Activated T-cell treated with anti-CD3 and anti-CD28 coated beads, Interleukin-2, amount 50 U/mL, for 72 hours (primary cell): Measurements from ENCODE around the gene RCC2. TPM values are rescaled to one million over a fixed set of nuclear protein-coding genes. Genes with fewer than 3 reads are reported as not detected.
"Not testable (repeated sequence)": the region's sequence is repeated elsewhere in the genome, so short reads cannot be mapped to it uniquely, and the experiment has no call there.

Experiments used
- ATAC-seq, 2 donors: fragments of 150-1000 bp; cut with Tn5 transposase; replicated peaks in 1 of 2; 2 replicates each; pipeline ENCODE4 v1.10.0; 2021; ENCODE audit warnings: moderate library complexity in 2 of 2, mild to moderate bottlenecking in 1 of 2
- DNase-seq, 2 donors: peaks; one replicate each; pipeline ENCODE4 v3.0.0; 2021 to 2022; ENCODE audit warnings: mixed read lengths in 1 of 2
- H3K27ac Mint-ChIP-seq: one replicate; pipeline ENCODE4 v1.8.0; 2022; ENCODE audit warnings: mild to moderate bottlenecking, moderate library complexity, mixed read lengths
- H3K27me3 Mint-ChIP-seq: one replicate; pipeline ENCODE4 v1.8.0; 2022; ENCODE audit warnings: low read depth, mixed read lengths
- H3K36me3 Mint-ChIP-seq, 2 donors: one replicate each; pipeline ENCODE4 v1.8.0; 2022; ENCODE audit warnings: mixed read lengths in 2 of 2, mild to moderate bottlenecking in 1 of 2; ENCODE audit not compliant: insufficient read depth in 2 of 2
- H3K4me1 Mint-ChIP-seq: one replicate; pipeline ENCODE4 v1.8.0; 2022; ENCODE audit warnings: low read depth, mixed read lengths
- H3K4me3 Mint-ChIP-seq, 2 donors: one replicate each; pipeline ENCODE4 v1.8.0; 2022; ENCODE audit warnings: mild to moderate bottlenecking in 2 of 2, mixed read lengths in 2 of 2, moderate library complexity in 2 of 2
- H3K9me3 Mint-ChIP-seq, 2 donors: one replicate each; pipeline ENCODE4 v1.8.0; 2022; ENCODE audit warnings: mixed read lengths in 2 of 2
- total RNA-seq, 2 donors: library from RNA; stranded (reverse); gene quantifications; one replicate each; pipeline ENCODE4 v1.2.3, GENCODE V29; 2022

RCC2 gene
- total RNA-seq, 2 donors from 2014 or later: 217 to 272 TPM

DNA sequence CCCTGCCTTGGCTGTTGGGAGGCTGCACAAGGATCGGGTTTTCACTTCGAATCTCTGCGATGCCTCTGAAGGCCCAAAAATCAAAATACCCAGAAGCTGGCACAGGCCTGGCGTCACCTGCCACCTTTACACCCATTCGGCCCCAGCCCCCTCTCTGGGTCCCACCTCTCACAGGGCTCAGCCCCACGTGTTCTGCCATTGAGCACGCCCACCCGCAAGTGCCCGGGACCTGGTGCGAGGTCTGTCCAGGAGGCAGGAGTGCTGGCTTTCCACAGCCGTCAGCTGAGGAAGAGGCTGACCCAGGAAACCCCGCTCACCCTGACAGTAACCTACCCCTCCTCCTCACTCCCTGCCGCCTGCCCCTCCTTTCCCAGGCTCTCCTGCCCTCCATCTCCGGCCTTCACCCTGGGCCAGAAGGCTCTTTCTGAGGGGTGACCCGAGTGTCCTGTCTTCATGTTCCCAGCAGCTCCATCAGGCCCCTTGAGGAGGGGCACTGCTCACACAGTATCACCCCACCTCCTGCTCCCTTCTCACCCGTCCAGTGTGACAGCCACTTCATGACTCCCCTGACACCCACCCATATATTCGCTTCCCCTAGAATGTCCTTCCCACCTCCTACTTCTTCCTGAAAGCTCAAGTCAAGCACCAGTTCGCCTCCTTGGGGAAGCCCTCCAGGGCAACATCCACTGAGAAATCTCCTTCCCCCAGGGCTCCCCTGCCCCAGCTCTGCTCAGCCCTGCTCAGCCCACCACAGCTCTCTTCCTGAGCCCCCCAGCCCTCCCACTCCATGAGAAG lies 13.5 kb downstream of the RCC2 start:
- Mint-ChIP-seq H3K9me3 (no peaks in the 10 kb centered on the region), H3K27ac (no peak overlapping the region), H3K4me1 (peaks cover 23% of the 10 kb centered on the region), H3K27me3 (no peaks in the 10 kb centered on the region), H3K4me3 (no peak overlapping the region), H3K36me3 (peaks cover 8 to 47% of the 10 kb centered on the region in 2 donors)
- DNase-seq: no peak
- ATAC-seq: peak in 1 of 2 donors; percentile 28

DNA sequence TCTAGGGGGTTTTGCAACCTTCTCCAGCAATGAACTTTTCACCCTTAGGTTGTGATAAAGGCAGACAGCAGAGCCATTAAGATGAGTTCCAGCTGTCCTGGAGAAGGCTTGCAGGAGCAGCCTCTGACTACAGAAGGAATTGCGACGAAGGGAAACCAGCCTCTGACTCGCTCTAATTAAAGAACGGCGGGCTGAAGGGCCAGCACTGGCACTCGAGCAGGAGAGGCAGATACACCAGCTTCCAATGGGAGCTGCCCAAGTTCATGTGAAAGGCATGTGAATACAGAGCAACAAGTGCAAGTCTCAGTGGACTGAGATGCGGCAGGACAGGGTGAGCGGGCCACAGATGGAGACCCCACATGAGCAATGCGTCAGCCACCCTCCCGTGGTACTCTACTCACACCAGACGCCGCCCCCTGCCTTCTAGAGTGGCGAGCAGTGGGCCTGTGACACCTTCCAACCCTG lies 15.7 kb downstream of the RCC2 start:
- DNase-seq: no peak
- H3K9me3 Mint-ChIP-seq: no peaks in the 10 kb centered on the region
- peaks cover 12 to 54% of the 10 kb centered on the region in 2 donors for H3K36me3 Mint-ChIP-seq
- H3K27ac Mint-ChIP-seq: no peak overlapping the region
- H3K4me1 Mint-ChIP-seq: peaks cover 23% of the 10 kb centered on the region
- ATAC-seq: no peak
- no peaks in the 10 kb centered on the region for H3K27me3 Mint-ChIP-seq
- no peak overlapping the region for H3K4me3 Mint-ChIP-seq

DNA sequence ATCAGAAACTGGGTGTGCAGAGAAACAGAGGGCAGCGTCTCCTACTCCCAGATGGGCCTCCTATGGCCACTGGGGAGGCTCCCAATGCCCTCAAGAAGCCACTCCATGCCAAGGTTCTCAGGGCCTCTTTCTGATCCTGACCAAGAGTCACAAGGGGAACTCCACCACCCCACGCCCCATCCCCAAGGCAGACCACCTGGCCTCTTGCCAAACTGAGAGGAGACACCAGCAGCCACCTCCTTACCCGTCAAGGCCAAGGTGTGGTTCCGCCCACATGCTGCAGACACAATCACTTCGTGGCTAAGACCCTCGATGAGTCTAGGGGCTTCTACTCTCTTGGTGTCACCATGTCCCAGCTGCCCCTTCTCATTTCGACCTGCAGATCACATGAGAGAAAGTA lies 17.0 kb downstream of the RCC2 start:
- H3K9me3 Mint-ChIP-seq: no peaks in the 10 kb centered on the region
- DNase-seq (no peak), ATAC-seq (no peak)
- peaks cover 10 to 59% of the 10 kb centered on the region in 2 donors for H3K36me3 Mint-ChIP-seq
- H3K4me1 Mint-ChIP-seq: peaks cover 23% of the 10 kb centered on the region
- no peaks in the 10 kb centered on the region for H3K27me3 Mint-ChIP-seq
- peak overlapping the region; percentile 40 for H3K27ac Mint-ChIP-seq
- H3K4me3 Mint-ChIP-seq: no peak overlapping the region

DNA sequence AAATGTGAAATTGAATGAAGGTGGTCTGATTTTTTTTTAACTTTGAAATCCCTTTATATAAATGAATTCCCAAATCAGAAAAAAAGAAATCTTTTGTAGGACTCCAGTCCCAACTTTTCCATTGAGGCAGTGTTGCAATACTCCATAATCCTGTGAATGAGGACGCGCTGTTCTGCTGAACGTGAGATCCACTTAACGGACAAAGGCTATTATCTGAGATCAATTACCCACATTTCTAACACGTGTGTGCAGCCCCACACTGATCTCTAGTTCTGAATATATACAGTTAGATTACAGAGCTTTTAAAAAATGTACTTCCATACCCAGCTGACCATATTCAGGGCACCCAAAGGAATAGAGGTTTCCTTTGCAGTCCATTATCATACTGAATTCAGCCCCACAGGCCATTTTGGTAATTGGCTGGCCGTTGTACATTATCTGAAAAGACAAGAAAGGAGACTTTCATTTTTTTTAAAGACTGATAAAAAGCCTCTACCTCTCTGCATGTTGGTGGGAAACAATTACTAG lies 19.0 kb downstream of the RCC2 start:
- Mint-ChIP-seq H3K27ac (no peak overlapping the region), H3K36me3 (peaks cover 8 to 58% of the 10 kb centered on the region in 2 donors), H3K4me1 (peaks cover 15% of the 10 kb centered on the region), H3K9me3 (no peaks in the 10 kb centered on the region), H3K4me3 (no peak overlapping the region), H3K27me3 (no peaks in the 10 kb centered on the region)
- ATAC-seq (no peak), DNase-seq (no peak)

DNA sequence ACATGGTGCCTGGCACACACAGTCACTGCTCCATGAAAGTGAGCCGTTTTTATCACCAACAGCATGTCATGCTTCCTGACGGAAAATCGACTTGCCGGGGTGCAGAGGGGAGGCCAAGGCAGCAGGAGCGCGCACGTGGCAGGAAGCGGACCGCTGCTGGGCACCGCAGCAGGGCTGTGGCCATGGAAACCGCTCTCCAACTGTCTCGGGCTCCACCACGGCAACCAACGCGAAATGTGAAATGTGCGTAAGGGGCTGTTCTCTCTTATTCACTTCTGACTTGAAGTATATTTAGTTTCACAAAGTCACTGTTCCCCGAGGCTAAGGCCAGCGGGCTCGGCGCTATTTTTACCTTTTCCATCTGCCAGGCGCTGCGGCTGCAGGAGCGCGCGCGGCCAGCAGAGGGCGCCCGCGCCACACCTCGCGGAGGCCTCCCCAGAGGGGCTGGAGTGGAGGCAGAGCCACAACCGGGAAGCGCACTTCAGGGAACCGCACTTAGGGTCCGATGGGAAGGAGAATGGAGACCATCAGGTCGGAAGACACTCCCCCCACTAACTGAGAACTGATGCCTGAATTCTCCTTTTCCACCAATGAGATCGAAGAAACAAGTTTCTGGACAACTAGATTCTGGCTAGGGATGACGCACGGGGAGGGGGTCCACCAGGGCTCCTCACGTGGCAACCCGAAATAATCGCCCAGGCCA lies 19.7 kb downstream of the RCC2 start:
- Mint-ChIP-seq H3K9me3 (no peaks in the 10 kb centered on the region), H3K4me1 (peaks cover 15% of the 10 kb centered on the region), H3K27ac (no peak overlapping the region), H3K36me3 (peaks cover 9 to 60% of the 10 kb centered on the region in 2 donors), H3K27me3 (no peaks in the 10 kb centered on the region), H3K4me3 (no peak overlapping the region)
- peak; percentile 63 to 75 for ATAC-seq
- peak; percentile 56 to 74 for DNase-seq

DNA sequence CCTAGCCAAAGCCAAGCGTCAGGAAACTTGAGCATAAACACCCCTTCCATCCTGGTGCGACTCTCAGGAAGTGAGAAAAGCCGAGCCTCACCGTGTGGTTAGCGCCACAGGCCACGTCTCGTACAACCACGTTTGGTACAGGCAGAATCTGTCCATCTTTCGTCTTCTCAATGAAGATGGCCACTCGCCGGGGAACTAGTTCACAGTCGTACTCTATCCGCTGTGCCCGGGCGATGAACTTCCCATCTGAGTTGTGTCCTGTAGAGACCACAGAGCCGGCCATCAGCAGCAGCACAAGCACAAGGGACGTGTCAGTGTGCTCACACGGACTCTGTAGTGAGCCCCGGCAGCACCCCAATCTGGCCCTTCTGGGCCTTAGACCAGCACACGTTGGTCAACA lies 23.1 kb downstream of the RCC2 start:
- DNase-seq: no peak
- Mint-ChIP-seq H3K9me3 (no peaks in the 10 kb centered on the region), H3K4me3 (no peak overlapping the region), H3K36me3 (peaks cover 14 to 48% of the 10 kb centered on the region in 2 donors), H3K4me1 (no peaks in the 10 kb centered on the region), H3K27me3 (no peaks in the 10 kb centered on the region), H3K27ac (no peak overlapping the region)
- no peak for ATAC-seq

DNA sequence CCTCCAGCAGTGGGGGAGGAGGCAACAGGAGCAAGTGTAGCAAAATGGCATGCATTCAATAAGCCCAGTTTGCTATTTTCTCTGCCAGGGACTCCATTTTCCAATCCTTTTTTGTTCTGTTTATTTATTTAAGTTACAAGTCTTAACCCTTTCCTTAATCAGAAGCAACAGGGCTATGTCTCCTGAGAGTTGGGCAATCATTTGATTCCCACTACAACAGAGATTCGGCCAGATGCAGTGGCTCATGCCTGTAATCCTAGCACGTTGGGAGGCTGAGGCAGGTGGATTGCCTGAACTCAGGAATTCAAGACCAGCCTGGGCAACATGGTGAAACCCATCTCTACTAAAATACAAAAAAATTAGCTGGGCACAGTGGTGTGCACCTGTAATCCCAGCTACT lies 25.5 kb downstream of the RCC2 start:
- ATAC-seq (no peak), DNase-seq (no peak)
- Mint-ChIP-seq H3K36me3 (peaks cover 13 to 49% of the 10 kb centered on the region in 2 donors), H3K9me3 (no peaks in the 10 kb centered on the region), H3K27me3 (no peaks in the 10 kb centered on the region), H3K27ac (no peak overlapping the region), H3K4me1 (no peaks in the 10 kb centered on the region), H3K4me3 (no peak overlapping the region)

DNA sequence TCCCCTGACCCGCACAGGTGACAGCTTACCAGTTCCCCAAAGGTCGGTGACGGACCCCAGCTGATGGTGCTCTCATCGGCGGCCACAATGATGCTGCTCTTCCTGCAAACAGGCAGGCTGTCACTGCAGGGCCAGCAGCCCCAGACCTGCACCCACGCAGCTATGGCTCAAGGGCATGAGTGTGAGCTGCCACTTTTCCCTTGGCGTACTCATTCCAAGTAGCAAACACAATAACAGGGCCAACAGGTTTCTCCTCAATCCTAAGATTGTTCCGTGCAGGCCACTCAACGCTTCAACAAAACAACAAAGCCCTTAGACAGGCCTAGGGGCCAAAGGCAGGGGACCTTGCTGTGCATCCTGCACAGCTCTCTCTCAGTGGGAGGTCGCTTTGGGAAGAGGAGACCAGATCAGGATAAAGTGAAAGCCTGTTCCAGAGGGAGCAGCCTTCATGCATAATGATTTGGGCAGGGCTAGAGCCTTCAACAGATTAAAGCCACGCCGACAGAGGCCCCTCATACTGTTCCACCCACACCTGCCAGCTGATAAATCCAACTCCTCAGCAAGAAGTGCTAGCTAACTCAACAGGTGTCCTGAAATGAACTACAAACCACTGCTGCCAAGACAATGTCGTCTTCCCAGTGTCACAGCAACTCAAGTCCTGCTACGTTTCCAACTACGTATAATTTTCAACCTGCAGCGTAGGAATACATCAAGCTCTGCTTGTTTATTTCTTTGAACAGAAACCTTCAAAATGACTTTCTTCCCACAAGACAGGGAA lies 27.2 kb downstream of the RCC2 start:
- ATAC-seq: no peak
- H3K9me3 Mint-ChIP-seq: no peaks in the 10 kb centered on the region
- peak overlapping the region; percentile 28 for H3K27ac Mint-ChIP-seq
- H3K27me3 Mint-ChIP-seq: no peaks in the 10 kb centered on the region
- no peak overlapping the region for H3K4me3 Mint-ChIP-seq
- peaks cover 15 to 55% of the 10 kb centered on the region in 2 donors for H3K36me3 Mint-ChIP-seq
- no peaks in the 10 kb centered on the region for H3K4me1 Mint-ChIP-seq
- DNase-seq: no peak

DNA sequence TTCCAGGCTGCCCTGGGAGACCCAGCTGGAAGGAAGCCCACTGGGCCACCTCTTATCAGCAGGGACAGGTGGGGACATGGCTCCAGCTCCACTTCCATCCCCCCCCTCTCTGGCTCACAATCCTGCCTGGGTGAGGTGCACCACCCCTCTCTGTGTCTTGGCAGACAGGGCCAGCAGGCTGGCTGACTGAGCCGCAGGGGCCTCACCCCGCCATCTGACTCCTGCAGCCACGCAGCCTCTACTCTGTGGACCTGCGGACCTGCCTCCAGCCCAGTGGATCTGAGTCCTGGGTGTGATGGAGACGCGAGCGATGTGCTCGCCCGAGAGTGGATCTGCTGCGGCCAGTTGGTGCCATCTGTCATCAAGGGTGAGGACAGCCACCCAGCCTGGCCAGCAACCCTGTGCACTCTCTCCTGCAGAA lies 30.1 kb downstream of the RCC2 start:
- Mint-ChIP-seq H3K27ac (no peak overlapping the region), H3K4me3 (no peak overlapping the region), H3K27me3 (no peaks in the 10 kb centered on the region), H3K4me1 (no peaks in the 10 kb centered on the region), H3K9me3 (no peaks in the 10 kb centered on the region), H3K36me3 (peaks cover 11 to 47% of the 10 kb centered on the region in 2 donors)
- ATAC-seq (no peak), DNase-seq (no peak)

DNA sequence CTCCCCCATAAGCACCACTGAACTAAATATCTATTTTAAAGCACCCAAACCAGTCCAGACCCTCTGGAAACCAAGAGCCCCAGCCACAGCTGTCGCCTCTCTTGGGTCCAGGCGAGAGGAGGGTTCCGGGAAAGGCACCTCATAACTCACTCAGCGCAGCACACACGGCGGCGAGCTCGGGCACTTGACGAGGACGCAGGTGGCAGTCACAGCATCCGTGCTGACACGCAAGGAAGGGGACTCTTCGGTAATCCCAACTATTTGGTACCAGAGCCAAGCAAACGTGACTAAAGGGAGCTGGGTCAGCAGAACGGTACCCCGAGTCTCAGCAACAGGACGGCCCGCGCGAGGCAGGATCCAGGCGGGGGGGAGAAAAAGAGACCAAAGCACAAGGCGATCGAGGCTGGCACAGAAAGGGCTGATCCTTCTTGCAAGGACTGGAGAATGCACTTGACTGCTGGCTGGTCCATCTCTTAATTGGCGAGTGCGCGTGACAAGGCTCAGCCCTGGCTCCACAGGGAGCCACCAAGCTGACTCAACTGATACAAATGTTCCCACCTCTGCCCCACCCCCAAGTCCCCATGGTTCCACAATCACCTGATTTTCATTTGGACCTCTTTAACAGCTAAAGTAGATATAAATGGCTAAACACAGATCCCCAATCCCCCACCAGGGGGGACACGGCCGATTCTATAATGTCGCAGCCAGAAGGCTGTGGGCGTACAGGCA lies 31.5 kb downstream of the RCC2 start:
- H3K4me1 Mint-ChIP-seq, H3K9me3 Mint-ChIP-seq, H3K27ac Mint-ChIP-seq, H3K4me3 Mint-ChIP-seq, H3K27me3 Mint-ChIP-seq, DNase-seq, ATAC-seq: not testable (repeated sequence)
- H3K36me3 Mint-ChIP-seq: peaks cover 8 to 43% of the 10 kb centered on the region in 2 donors

DNA sequence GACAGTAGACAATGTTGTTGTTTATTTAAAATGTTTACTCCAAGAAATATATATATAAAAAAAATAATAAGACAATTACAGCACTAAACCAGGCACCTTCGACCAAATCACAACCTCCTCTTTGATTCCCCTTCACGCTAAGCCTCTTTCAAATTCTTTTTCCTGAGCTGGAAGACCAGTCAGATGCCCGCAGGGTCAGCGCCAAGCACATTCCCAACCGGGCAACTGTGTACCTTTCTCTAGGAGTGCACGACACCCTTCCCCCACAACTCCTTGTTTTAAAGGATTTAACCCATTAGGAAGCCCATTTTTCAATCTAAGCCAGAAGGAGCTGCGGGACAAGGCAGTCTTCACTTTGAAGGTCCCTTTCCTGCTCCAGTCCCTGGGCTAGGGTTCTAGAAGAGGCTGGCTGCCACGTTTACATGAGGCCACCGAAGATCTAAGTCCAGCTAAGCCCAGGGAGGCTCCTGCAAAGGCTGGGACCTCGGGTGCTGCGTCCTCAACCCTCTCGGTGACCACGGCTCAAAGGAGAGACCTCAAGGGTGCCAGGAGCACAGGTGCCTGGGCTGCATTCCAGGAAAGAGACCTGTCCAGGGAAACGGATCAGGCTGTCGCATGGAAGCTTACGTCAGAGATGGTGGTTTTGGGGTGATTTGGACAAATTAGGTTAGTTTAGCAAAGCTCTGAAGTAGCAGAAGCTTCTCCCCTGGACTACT lies 32.6 kb downstream of the RCC2 start:
- not testable (repeated sequence) for H3K4me3 Mint-ChIP-seq, H3K27me3 Mint-ChIP-seq, H3K27ac Mint-ChIP-seq, H3K4me1 Mint-ChIP-seq, ATAC-seq, DNase-seq, H3K9me3 Mint-ChIP-seq
- H3K36me3 Mint-ChIP-seq: peaks cover 5 to 38% of the 10 kb centered on the region in 2 donors
